Thoracic aorta (tissue), 2 donors: ENCODE data around the gene APLP1. TPM values are rescaled to one million over a fixed set of nuclear protein-coding genes. Genes with fewer than 3 reads are reported as not detected.
A peak's percentile ranks its signal among the peaks of the same experiment; 100 is the strongest.

Source experiments
- ATAC-seq: fragments of 150-250 bp; one replicate; pipeline ENCODE4 v1.8.0; 2017; ENCODE audit warnings: low read depth; ENCODE audit not compliant: insufficient number of reproducible peaks, low FRiP score
- DNase-seq: peaks from one replicate; pipeline ENCODE4 v3.0.0-alpha.2; 2020; ENCODE audit warnings: low spot score
- H3K27ac ChIP-seq, 2 donors: fragments of 200-600 bp; sonication (generic); 1 replicate in 1 of 2; 2 replicates in 1 of 2; pipeline ENCODE4 v1.5.1; 2016; ENCODE audit warnings: mild to moderate bottlenecking in 2 of 2, moderate library complexity in 2 of 2
- H3K27me3 ChIP-seq: fragments of 200-600 bp; sonication (generic); replicated peaks from 2 replicates; pipeline ENCODE4 v1.6.0; 2016; ENCODE audit warnings: mild to moderate bottlenecking; ENCODE audit not compliant: insufficient read depth
- H3K36me3 ChIP-seq: fragments of 200-600 bp; sonication (generic); one replicate; pipeline ENCODE4 v1.5.1; 2016
- H3K4me1 ChIP-seq, 2 donors: fragments of 200-600 bp; sonication (generic); 1 replicate in 1 of 2; 2 replicates in 1 of 2; pipeline versions ENCODE4 v1.5.1 to v1.6.0; 2016; ENCODE audit warnings: low read depth in 2 of 2, mild to moderate bottlenecking in 1 of 2; ENCODE audit not compliant: control insufficient read depth in 1 of 2
- H3K4me3 ChIP-seq: fragments of 200-600 bp; sonication (generic); 2 replicates; pipeline ENCODE4 v1.5.1; 2016; ENCODE audit warnings: mild to moderate bottlenecking
- H3K9me3 ChIP-seq: fragments of 200-600 bp; sonication (generic); 2 replicates; pipeline ENCODE4 v1.5.1; 2016
- total RNA-seq, 2 donors: library from RNA; depleted of rRNA; stranded (reverse); fragments of >200 nt; gene quantifications; one replicate each; pipeline versions ENCODE4 v1.1.0 to v1.2.3, GENCODE V29; 2016
- TF ChIP-seq, protein P1 (sequence below): fragments of 200-600 bp; sonication (generic); IDR thresholded peaks from one replicate; pipeline ENCODE4 v1.5.1; 2019; ENCODE audit warnings: antibody characterized with exemption

The APLP1 gene
- total RNA-seq, 2 donors from 2014 or later, result 28.1 to 47.2 TPM

DNA sequence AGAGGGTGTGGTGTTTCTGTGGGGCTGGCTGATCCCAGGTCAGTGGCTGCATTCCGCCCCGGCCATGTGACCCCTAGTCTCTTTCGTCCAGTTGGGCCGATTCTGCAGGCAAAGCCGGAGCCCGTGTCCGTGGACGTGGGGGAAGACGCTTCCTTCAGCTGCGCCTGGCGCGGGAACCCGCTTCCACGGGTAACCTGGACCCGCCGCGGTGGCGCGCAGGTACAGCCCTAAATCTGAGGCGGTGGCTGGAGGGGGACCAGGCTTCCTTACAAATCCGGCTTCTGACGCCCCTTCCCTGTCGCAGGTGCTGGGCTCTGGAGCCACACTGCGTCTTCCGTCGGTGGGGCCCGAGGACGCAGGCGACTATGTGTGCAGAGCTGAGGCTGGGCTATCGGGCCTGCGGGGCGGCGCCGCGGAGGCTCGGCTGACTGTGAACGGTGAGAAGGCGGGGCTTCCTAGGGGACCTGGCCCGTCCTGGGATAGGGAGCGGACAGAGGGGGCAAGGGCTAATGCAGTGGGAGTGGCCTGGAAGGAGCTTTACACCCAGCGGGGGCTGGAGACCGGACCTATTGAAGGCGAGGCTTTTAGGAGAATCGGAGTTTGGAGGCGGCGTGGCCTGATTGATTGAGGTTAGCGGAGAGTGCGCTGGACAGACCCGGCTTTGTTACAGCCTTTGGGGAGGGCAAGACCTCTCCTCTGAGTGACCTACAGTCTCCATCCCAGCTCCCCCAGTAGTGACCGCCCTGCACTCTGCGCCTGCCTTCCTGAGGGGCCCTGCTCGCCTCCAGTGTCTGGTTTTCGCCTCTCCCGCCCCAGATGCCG is 7.3 kb upstream of the APLP1 start:
- no peak overlapping the region for H3K4me3 ChIP-seq
- peaks cover 0 to 13% of the 10 kb centered on the region in 2 donors for H3K4me1 ChIP-seq
- ATAC-seq (no peak), DNase-seq (no peak)
- peaks cover 10% of the 10 kb centered on the region for H3K27me3 ChIP-seq
- H3K9me3 ChIP-seq, result no peaks in the 10 kb centered on the region
- no peak overlapping the region for H3K27ac ChIP-seq
- TF ChIP-seq, protein P1, sequence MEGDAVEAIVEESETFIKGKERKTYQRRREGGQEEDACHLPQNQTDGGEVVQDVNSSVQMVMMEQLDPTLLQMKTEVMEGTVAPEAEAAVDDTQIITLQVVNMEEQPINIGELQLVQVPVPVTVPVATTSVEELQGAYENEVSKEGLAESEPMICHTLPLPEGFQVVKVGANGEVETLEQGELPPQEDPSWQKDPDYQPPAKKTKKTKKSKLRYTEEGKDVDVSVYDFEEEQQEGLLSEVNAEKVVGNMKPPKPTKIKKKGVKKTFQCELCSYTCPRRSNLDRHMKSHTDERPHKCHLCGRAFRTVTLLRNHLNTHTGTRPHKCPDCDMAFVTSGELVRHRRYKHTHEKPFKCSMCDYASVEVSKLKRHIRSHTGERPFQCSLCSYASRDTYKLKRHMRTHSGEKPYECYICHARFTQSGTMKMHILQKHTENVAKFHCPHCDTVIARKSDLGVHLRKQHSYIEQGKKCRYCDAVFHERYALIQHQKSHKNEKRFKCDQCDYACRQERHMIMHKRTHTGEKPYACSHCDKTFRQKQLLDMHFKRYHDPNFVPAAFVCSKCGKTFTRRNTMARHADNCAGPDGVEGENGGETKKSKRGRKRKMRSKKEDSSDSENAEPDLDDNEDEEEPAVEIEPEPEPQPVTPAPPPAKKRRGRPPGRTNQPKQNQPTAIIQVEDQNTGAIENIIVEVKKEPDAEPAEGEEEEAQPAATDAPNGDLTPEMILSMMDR, result no peak
- H3K36me3 ChIP-seq, result no peaks in the 10 kb centered on the region

DNA sequence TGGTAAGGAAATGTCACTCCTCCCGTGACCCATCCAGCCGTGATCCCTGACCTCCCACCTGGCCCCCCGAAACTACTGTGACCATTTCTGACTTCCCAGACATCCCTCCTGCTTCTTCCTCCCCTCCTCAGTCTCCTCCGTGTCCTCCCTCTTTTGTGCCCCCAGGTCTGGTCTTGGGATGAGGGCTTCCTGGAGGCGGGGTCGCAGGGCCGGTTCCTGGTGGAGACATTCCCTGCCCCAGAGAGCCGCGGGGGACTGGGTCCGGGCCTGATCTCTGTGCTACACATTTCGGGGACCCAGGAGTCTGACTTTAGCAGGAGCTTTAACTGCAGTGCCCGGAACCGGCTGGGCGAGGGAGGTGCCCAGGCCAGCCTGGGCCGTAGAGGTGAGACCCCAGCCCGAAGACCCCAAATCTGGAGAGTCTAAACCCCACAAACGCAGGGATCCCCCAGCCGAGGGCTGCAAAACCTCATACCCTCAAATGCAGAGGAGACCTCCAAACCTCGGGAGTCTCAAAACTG is 6.7 kb upstream of the APLP1 start:
- peaks cover 6% of the 10 kb centered on the region for H3K27me3 ChIP-seq
- DNase-seq, result no peak
- no peaks in the 10 kb centered on the region for H3K36me3 ChIP-seq
- no peak for ATAC-seq
- peaks cover 0 to 6% of the 10 kb centered on the region in 2 donors for H3K4me1 ChIP-seq
- no peaks in the 10 kb centered on the region for H3K9me3 ChIP-seq
- TF ChIP-seq, protein P1, result no peak
- no peak overlapping the region for H3K4me3 ChIP-seq
- H3K27ac ChIP-seq, result no peak overlapping the region

DNA sequence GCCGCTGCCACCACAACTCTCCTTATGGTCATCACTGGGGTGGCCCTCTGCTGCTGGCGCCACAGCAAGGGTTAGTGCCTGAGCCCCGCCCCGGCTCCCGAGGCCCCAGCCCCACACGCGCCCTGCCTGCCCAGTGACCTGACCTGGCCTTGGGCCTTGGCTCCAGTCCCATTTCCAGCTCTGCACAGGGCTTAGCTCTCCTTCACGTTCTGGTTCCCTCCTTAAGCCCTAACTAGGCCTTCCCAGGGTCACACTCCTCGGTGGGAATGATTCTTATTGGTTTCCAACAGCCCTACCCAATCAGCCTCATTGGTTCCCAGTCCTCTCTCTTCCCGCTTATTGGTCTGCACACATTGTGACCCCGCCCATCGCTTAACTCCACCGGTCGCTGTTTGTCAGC is 5.8 kb upstream of the APLP1 start:
- Histone ChIP-seq H3K27ac (no peak overlapping the region), H3K9me3 (no peaks in the 10 kb centered on the region), H3K27me3 (no peaks in the 10 kb centered on the region), H3K4me3 (no peak overlapping the region), H3K36me3 (no peaks in the 10 kb centered on the region), H3K4me1 (no peaks in the 10 kb centered on the region)
- TF ChIP-seq, protein P1, result no peak
- ATAC-seq (no peak), DNase-seq (no peak)

DNA sequence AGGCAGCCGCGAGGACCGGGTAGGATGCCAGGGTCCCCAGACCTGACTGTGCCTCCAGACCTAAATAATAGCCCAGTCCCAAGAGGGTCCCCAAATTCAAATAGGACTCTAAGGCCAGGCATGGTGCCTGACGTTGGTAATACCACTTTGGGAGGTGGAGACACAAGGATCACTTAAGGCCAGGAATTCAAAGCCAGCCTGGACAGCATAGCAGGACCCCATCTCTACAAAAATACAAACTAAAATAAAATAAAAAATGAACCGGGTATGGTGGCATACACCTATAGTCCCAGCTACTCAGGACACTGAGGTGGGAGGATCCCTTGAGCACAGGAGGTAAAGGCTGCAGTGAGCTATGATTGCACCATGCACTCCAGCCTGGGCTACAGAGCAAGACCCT is 5.4 kb upstream of the APLP1 start:
- H3K27me3 ChIP-seq, result no peaks in the 10 kb centered on the region
- H3K4me3 ChIP-seq, result no peak overlapping the region
- no peaks in the 10 kb centered on the region for H3K36me3 ChIP-seq
- no peak for DNase-seq
- H3K4me1 ChIP-seq, result no peaks in the 10 kb centered on the region
- ATAC-seq, result no peak
- no peaks in the 10 kb centered on the region for H3K9me3 ChIP-seq
- TF ChIP-seq, protein P1, result no peak
- H3K27ac ChIP-seq, result no peak overlapping the region

DNA sequence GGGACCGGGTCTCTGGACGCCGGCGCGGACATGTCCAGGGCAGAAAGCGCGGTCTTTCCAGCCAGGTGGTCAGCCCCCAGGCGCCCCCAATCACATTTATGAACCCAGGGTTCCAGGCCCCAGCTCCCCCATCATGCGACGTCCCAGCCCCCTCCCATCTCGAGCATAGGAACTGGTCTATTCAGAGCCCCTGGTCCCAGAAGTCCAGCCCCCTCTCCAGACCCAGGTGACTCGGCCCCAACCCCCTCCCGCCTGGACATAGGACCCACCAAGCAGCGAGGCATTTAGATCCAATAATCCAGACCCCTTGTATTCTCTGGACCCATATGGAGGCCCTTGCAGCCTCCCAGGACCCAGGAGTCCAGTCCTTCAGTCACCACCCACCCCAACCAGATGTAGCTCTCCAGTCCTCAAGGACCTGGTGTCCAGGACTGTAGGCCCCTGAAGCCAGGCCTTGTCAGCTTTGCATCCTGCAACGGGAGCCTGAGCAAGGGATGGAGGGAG is 501 bp downstream of the APLP1 start:
- Histone ChIP-seq H3K27me3 (no peaks in the 10 kb centered on the region), H3K27ac (no peak overlapping the region), H3K36me3 (no peaks in the 10 kb centered on the region), H3K4me1 (peaks cover 17 to 20% of the 10 kb centered on the region in 2 donors), H3K4me3 (peak overlapping the region; percentile 80), H3K9me3 (no peaks in the 10 kb centered on the region)
- DNase-seq (no peak), ATAC-seq (no peak)
- TF ChIP-seq, protein P1, result no peak
